Ureter (tissue), 1 donor: ENCODE measurements around the gene CDH15. TPM values are rescaled to one million over a fixed set of nuclear protein-coding genes. Genes with fewer than 3 reads are reported as not detected.

Source experiments
- DNase-seq: peaks from one replicate; pipeline ENCODE4 v3.0.0-alpha.2; 2020; ENCODE audit warnings: low spot score
- total RNA-seq: library from RNA; stranded (reverse); gene quantifications from one replicate; pipeline ENCODE4 v1.2.4, GENCODE V29; 2023
- donor health status: DM: yes; HTN: yes; CAD: no.

CDH15 gene
- total RNA-seq = not detected

GRCh38 chr16:89171216-89172170 is at the start of gene CDH15:
CDH15 (plus strand) TSS chr16:89171748; CDS start chr16:89171832, 84 bp downstream.
- DNase-seq = peak; percentile 94

DNA sequence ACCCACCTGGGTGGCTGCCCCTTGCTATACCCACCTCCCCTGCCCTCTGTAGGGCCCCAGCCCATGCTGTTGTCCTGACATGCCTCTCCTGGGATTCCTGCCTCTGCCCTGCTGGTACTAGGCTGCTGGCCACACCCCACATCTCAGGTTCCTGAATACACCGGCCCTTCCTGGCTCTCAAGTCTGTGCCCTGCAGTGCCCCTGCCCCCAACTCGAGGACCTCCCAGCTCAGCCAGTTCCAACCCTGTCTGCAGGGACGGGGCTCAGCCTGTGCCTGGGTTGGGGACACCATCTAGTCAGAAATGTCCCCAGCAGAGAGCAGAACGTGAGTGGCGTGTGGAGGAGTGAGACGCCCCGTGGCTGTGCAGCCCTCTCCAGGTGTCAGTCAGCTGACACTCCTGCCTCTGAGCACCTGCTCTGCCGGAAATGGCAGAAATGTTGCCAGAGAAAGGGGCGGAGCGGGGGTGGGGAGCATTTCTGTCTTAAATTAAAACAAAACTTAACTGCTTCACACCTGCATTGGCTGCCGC is 49.2 kb upstream of the CDH15 start:
- no peak for DNase-seq

- no peak for DNase-seq
Measured at GRCh38 chr16:89123001-89123830, 48.3 kb upstream of the CDH15 start.

DNA sequence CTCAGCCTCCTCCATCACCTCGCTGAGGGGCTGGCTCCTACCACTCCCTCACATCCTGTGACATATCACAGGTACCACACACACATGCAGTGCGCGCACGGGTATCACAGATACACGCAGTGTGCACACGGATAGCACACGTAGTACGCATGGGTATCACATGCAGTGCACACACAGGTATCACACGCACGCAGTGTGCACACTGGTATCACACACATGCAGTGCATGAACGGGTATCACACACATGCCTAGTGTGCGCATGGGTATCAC is 47.8 kb upstream of the CDH15 start:
- DNase-seq = no peak

GRCh38 chr16:89129378-89129777 is 42.2 kb upstream of the CDH15 start:
- no peak for DNase-seq

- no peak for DNase-seq
Measured at GRCh38 chr16:89130448-89130847, 41.1 kb upstream of the CDH15 start.

DNA sequence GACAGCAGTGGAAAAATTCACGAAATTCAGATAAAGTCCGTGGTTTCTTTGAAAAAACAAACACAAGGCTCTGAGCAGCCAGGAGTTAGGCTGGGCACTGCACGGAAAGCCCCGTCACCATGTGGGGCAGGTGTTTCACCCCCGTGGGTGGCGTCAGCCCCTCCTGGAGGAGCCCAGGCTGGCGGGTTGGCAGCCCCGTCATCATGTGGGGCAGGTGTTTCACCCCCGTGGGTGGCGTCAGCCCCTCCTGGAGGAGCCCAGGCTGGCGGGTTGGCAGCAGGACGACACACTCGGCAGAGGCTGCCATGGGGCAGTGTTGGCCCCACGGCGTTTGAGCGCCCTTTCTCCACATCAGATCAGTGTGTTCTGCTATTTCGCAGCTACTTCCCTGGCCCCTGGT is 39.8 kb upstream of the CDH15 start:
- DNase-seq = no peak

- DNase-seq = no peak
Measured at GRCh38 chr16:89132194-89133005, 39.1 kb upstream of the CDH15 start.

DNA sequence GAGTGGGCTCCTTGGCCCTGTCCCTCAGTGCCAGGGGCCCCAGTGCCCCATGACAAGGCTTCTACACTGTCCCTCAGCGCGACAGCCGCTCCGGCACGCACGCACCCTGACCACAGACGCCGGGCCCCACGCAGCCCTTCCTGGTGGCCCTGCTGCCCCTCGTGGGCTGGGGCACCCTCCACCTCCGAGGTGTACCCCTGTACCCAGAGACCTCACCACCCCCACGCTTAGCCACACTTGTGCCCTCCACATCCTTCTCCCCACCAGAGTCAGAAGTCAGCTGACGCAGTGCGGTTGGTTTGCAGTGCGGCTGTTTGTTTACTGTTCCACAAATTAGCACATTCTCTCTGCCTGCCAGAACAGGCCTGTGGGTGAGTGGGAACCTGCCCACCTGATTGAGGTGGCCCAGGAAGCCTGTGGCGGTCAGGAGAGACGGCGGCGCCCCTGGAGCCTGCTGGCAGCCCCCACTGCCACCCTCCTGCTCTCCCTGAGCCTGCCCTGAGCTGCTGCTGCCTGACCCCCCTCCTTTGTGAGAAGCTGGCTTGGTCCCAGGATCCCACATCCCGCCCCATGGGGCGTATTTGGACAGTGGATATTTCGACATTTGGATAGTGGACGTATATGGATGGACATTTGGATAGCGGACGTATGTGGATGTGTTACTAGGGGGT is 38.0 kb upstream of the CDH15 start:
- DNase-seq = no peak

DNA sequence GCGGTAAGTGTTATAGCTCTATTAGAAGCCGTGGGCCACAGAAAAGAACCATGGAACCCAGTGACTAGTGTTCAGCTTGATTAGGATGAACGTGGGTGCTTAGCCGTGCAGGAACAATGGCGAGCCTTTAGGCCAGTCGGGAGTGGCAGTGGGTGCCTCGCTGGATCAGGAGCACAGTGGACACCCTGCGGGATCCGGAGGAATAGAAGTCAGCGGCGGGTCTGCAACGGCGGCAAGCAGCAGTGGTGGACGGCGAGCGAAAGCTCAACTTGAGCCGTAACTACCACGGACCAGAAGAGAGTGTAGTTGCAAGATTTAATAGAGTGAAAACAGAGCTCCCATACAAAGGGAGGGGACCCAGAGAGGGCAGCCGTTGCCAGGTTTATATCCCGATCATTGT is 37.3 kb upstream of the CDH15 start:
- no peak for DNase-seq

DNA sequence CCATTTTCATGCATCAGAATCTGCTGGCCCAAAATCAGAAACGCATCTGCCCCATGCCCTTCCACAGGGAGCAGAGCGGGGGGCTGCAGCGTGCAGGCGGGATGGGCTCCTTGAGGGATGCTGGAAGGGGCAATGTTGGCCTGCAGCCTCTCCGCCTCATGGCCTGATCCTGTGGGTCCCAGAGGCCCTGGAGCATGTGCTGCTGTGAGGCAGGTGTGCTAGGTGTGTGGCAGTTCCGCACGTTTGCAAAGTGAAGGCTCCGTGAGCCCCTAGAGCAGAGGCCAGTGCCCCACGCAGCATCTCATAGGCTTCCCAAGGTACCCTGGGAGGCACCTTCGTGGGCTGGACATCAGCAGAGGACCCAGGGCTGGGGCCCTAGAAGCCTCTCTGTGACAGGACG is 36.4 kb upstream of the CDH15 start:
- no peak for DNase-seq

DNA sequence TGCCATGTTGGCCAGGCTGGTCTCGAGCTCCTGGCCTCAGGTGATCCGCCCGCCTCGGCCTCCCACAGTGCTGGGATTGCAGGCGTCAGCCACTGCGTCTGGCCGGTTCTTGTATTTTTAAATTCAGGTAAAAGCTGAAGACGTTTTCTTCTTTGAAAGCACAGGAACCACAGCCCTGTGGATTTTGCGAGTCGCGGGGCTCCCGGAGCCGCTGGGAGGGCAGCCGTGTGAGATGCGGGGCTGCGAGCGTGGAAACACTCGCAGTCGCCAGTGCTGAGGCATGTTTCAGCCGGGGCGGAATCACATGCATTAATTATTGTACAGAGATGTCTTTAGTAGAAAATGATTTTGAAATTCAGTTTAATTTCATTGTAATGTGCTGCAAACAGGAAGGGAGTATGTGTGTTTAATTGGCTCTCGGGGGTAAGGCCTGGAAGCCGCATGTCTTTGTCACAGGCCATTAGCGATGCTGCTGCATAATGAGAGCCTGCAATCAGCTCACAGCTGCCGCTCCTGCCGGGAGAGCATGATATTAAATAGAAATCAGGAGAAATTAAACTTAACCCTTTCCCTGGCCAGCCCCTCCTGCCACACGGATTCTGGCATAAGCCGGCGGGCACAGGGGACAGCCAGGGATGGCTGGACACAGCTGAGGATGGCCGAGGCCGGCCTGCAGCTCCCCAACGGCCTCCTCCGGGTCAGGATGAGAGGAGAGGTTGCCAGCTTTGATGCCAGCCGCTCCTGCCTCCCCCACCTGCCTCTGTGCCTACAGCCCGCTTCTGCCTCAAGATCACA is 35.4 kb upstream of the CDH15 start:
- no peak for DNase-seq

GRCh38 chr16:89136931-89137330 is 34.6 kb upstream of the CDH15 start:
- no peak for DNase-seq

- no peak for DNase-seq
Measured at GRCh38 chr16:89137666-89138512, 33.7 kb upstream of the CDH15 start.

- no peak for DNase-seq
Measured at GRCh38 chr16:89138513-89138795, 33.1 kb upstream of the CDH15 start.

- no peak for DNase-seq
Measured at GRCh38 chr16:89138843-89139520, 32.6 kb upstream of the CDH15 start.

- no peak for DNase-seq
Measured at GRCh38 chr16:89139907-89140361, 31.6 kb upstream of the CDH15 start.

GRCh38 chr16:89140401-89140800 is 31.1 kb upstream of the CDH15 start:
- DNase-seq = no peak
